ENCODE measurements around the gene TENT5C. TPM values are rescaled to one million over a fixed set of nuclear protein-coding genes. Genes with fewer than 3 reads are reported as not detected.

The TENT5C gene
- polyA plus RNA-seq, 1 donor (not counting 4 experiments of a cell fraction or from before 2014, with no cell fraction given) = 0.13 TPM

DNA sequence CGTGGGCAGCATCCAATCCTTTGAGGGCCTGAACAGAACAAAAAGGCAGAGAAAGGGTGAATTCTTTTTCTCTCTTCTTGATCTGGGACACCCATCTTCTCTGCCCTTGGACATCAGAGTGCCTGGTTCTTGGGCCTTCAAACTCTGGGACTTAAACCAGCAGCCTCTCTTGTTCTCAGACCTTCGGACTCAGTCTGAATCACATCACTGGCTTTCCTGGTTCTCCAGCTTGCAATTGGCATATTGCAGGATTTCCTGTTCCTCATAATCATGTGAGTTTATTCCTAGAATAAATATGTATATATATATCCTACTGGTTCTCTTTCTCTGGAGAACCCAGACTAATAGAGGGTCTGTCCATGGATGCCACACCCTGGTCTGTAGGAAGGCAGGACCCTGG, 16.3 kb upstream of the TENT5C start:
- DNase-seq (ENCODE audit: low read depth, low spot score) (no peak), FAIRE-seq (no peak)
- no peak overlapping the region for H2AFZ ChIP-seq (ENCODE audit: control insufficient read depth, low read length)
- no peak overlapping the region for H3K4me2 ChIP-seq (ENCODE audit: control insufficient read depth, extremely low read depth, insufficient read depth, low read depth, low read length)
- H3K36me3 ChIP-seq (ENCODE audit: control insufficient read depth in 2 of 2, extremely low read depth in 1 of 2, insufficient read depth in 2 of 2, low read length in 2 of 2) = no peaks in the 10 kb centered on the region
- H3K9me1 ChIP-seq (ENCODE audit: control insufficient read depth, extremely low read depth, insufficient read depth, low read length) = no peaks in the 10 kb centered on the region
- no peak overlapping the region for H3K9ac ChIP-seq (ENCODE audit: control insufficient read depth, extremely low read depth, insufficient read depth, low read length)
- TF ChIP-seq EZH2 (IDR thresholded peaks at IDR 0.05; ENCODE audit: low read length) = no peak
- TF ChIP-seq, protein P1, sequence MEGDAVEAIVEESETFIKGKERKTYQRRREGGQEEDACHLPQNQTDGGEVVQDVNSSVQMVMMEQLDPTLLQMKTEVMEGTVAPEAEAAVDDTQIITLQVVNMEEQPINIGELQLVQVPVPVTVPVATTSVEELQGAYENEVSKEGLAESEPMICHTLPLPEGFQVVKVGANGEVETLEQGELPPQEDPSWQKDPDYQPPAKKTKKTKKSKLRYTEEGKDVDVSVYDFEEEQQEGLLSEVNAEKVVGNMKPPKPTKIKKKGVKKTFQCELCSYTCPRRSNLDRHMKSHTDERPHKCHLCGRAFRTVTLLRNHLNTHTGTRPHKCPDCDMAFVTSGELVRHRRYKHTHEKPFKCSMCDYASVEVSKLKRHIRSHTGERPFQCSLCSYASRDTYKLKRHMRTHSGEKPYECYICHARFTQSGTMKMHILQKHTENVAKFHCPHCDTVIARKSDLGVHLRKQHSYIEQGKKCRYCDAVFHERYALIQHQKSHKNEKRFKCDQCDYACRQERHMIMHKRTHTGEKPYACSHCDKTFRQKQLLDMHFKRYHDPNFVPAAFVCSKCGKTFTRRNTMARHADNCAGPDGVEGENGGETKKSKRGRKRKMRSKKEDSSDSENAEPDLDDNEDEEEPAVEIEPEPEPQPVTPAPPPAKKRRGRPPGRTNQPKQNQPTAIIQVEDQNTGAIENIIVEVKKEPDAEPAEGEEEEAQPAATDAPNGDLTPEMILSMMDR (optimal IDR thresholded peaks at IDR 0.05 in 1 of 3, IDR thresholded peaks at IDR 0.05 in 1 of 3, conservative IDR thresholded peaks at IDR 0.05 in 1 of 3; ENCODE audit: extremely low read depth in 1 of 3, insufficient read depth in 2 of 3, low read length in 3 of 3) = no peak
- no peaks in the 10 kb centered on the region for H3K27me3 ChIP-seq (ENCODE audit: control insufficient read depth, extremely low read depth, insufficient read depth, low read length)
- no peak overlapping the region for H3K27ac ChIP-seq (ENCODE audit: control insufficient read depth, insufficient read depth, low read length)
- no peaks in the 10 kb centered on the region for H4K20me1 ChIP-seq (ENCODE audit: control insufficient read depth, extremely low read depth, insufficient read depth, low read length)
- no peaks in the 10 kb centered on the region for H3K9me3 ChIP-seq (ENCODE audit: control insufficient read depth, low read depth, low read length)
- dilution Hi-C loops (cut with MboI; ENCODE audit: extremely low pct_ligation_motif_present, low sequenced_read_pairs) = no loop called here
- no peaks in the 10 kb centered on the region for H3K4me1 ChIP-seq (ENCODE audit: control insufficient read depth, extremely low read depth, insufficient read depth, low read length)
- no peak overlapping the region for H3K4me3 ChIP-seq (ENCODE audit: control insufficient read depth in 2 of 3, extremely low read depth in 1 of 3, insufficient read depth in 2 of 3, low read depth in 1 of 3, low read length in 3 of 3)
- H3K79me2 ChIP-seq (ENCODE audit: control insufficient read depth, insufficient read depth, low read length) = no peaks in the 10 kb centered on the region

DNA sequence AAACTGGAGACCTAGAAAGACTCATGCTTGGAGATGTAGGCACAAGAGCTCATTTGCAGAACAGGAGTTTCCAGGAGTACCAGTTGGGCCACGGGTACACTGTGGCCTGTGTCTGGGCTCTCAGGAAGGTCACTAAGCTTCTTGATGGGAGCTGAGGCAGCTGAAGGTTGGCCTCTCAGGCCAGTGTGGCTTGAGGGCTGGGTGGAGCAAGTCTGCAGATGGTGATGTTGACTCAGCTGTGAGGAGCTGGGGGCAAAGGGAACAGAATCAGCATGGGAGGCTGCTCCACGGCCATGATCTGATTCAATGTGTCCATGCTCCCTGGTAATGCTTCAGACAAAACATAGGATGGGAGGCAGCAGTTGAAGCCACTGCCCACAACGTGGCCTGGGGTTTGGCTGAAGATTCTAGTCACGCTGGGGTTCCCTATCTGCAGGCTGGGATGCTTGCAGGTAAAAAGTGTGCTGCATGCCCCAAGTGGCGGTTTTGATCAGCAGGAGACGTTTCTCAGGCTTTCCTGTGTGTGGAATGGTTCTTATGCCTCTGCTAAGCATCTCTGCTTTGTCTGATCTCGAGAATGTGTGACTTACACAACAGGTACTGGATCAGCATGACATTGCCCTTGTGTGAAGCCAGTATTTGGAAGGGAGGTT, 15.4 kb upstream of the TENT5C start:
- no peak for TF ChIP-seq EZH2 (IDR thresholded peaks at IDR 0.05; ENCODE audit: low read length)
- TF ChIP-seq, protein P1 (optimal IDR thresholded peaks at IDR 0.05 in 1 of 3, IDR thresholded peaks at IDR 0.05 in 1 of 3, conservative IDR thresholded peaks at IDR 0.05 in 1 of 3; ENCODE audit: extremely low read depth in 1 of 3, insufficient read depth in 2 of 3, low read length in 3 of 3) = no peak
- Histone ChIP-seq H3K36me3 (ENCODE audit: control insufficient read depth in 2 of 2, extremely low read depth in 1 of 2, insufficient read depth in 2 of 2, low read length in 2 of 2) (no peaks in the 10 kb centered on the region), H4K20me1 (ENCODE audit: control insufficient read depth, extremely low read depth, insufficient read depth, low read length) (no peaks in the 10 kb centered on the region), H3K4me1 (ENCODE audit: control insufficient read depth, extremely low read depth, insufficient read depth, low read length) (no peaks in the 10 kb centered on the region), H3K4me2 (ENCODE audit: control insufficient read depth, extremely low read depth, insufficient read depth, low read depth, low read length) (no peak overlapping the region), H2AFZ (ENCODE audit: control insufficient read depth, low read length) (no peak overlapping the region), H3K27me3 (ENCODE audit: control insufficient read depth, extremely low read depth, insufficient read depth, low read length) (no peaks in the 10 kb centered on the region), H3K9ac (ENCODE audit: control insufficient read depth, extremely low read depth, insufficient read depth, low read length) (no peak overlapping the region), H3K4me3 (ENCODE audit: control insufficient read depth in 2 of 3, extremely low read depth in 1 of 3, insufficient read depth in 2 of 3, low read depth in 1 of 3, low read length in 3 of 3) (no peak overlapping the region), H3K79me2 (ENCODE audit: control insufficient read depth, insufficient read depth, low read length) (no peaks in the 10 kb centered on the region), H3K27ac (ENCODE audit: control insufficient read depth, insufficient read depth, low read length) (no peak overlapping the region), H3K9me3 (ENCODE audit: control insufficient read depth, low read depth, low read length) (no peaks in the 10 kb centered on the region), H3K9me1 (ENCODE audit: control insufficient read depth, extremely low read depth, insufficient read depth, low read length) (no peaks in the 10 kb centered on the region)
- no peak for FAIRE-seq
- no peak for DNase-seq (ENCODE audit: low read depth, low spot score)
- dilution Hi-C loops (cut with MboI; ENCODE audit: extremely low pct_ligation_motif_present, low sequenced_read_pairs) = no loop called here
